GM19043 (cell line): ENCODE data around the gene TAF11L12.
"Not testable (repeated sequence)": the region's sequence is repeated elsewhere in the genome, so short reads cannot be mapped to it uniquely, and the experiment has no call there.

Experiments used
- ATAC-seq: cut with Tn5 transposase; IDR thresholded peaks from one replicate; pipeline ENCODE4 v1.9.1; 2021; ENCODE audit warnings: low read depth; ENCODE audit not compliant: unreplicated experiment

The TAF11L12 gene

GRCh38 chr5:17610092-17610491, at the start of gene TAF11L12:
Gene TAF11L12, plus strand, starts transcription at chr5:17610392.
- not testable (repeated sequence) for ATAC-seq

- ATAC-seq, result not testable (repeated sequence)
Measured at GRCh38 chr5:17585658-17586057, 24.5 kb upstream of the TAF11L12 start, which contains the start of gene TAF11L7. Gene TAF11L7, minus strand, starts transcription at chr5:17585758.

GRCh38 chr5:17590860-17591259, 19.3 kb upstream of the TAF11L12 start, which contains the start of gene TAF11L8:
Gene TAF11L8, minus strand, starts transcription at chr5:17590960.
- not testable (repeated sequence) for ATAC-seq

- ATAC-seq, result not testable (repeated sequence)
Measured at GRCh38 chr5:17594255-17594654, 15.9 kb upstream of the TAF11L12 start, which contains the start of gene TAF11L9. Gene TAF11L9, minus strand, starts transcription at chr5:17594394.

- ATAC-seq, result not testable (repeated sequence)
Measured at GRCh38 chr5:17597728-17598127, 12.5 kb upstream of the TAF11L12 start, which contains the start of gene TAF11L10. Gene TAF11L10, minus strand, starts transcription at chr5:17597828.

GRCh38 chr5:17603880-17604279, 6.3 kb upstream of the TAF11L12 start, which contains the start of gene TAF11L11:
Gene TAF11L11, plus strand, starts transcription at chr5:17604183.
- ATAC-seq, result not testable (repeated sequence)

GRCh38 chr5:17604951-17605350, 5.2 kb upstream of the TAF11L12 start:
- ATAC-seq, result no peak

GRCh38 chr5:17607461-17607860, 2.7 kb upstream of the TAF11L12 start:
- ATAC-seq, result not testable (repeated sequence)

GRCh38 chr5:17614872-17615605, 4.8 kb downstream of the TAF11L12 start:
- ATAC-seq, result no peak

GRCh38 chr5:17619354-17619753, 9.2 kb downstream of the TAF11L12 start:
- ATAC-seq, result no peak

GRCh38 chr5:17620627-17621026, 10.4 kb downstream of the TAF11L12 start:
- ATAC-seq, result no peak

- ATAC-seq, result no peak
Measured at GRCh38 chr5:17625686-17626085, 15.5 kb downstream of the TAF11L12 start.

- ATAC-seq, result not testable (repeated sequence)
Measured at GRCh38 chr5:17631788-17632187, 21.6 kb downstream of the TAF11L12 start, which contains the start of gene TAF11L13. Gene TAF11L13, plus strand, starts transcription at chr5:17632088.

- no peak for ATAC-seq
Measured at GRCh38 chr5:17634160-17634559, 24.0 kb downstream of the TAF11L12 start, which contains the start of gene TAF11L14. Gene TAF11L14, plus strand, starts transcription at chr5:17634460.

GRCh38 chr5:17649232-17649631, 39.0 kb downstream of the TAF11L12 start:
- not testable (repeated sequence) for ATAC-seq

- ATAC-seq, result not testable (repeated sequence)
Measured at GRCh38 chr5:17655201-17655759, 45.1 kb downstream of the TAF11L12 start.

- ATAC-seq, result no peak
Measured at GRCh38 chr5:17655921-17656320, 45.7 kb downstream of the TAF11L12 start.
